GM12874 (cell line): ENCODE measurements around the gene PKNOX2.

Source experiments
- TF ChIP-seq, protein P1 (sequence below): IDR thresholded peaks from 2 replicates; pipeline ENCODE4 v1.5.1; 2011; ENCODE audit warnings: low read depth, mild to moderate bottlenecking, control low read depth, low read length, moderate library complexity; ENCODE audit not compliant: insufficient read depth

PKNOX2 gene

DNA sequence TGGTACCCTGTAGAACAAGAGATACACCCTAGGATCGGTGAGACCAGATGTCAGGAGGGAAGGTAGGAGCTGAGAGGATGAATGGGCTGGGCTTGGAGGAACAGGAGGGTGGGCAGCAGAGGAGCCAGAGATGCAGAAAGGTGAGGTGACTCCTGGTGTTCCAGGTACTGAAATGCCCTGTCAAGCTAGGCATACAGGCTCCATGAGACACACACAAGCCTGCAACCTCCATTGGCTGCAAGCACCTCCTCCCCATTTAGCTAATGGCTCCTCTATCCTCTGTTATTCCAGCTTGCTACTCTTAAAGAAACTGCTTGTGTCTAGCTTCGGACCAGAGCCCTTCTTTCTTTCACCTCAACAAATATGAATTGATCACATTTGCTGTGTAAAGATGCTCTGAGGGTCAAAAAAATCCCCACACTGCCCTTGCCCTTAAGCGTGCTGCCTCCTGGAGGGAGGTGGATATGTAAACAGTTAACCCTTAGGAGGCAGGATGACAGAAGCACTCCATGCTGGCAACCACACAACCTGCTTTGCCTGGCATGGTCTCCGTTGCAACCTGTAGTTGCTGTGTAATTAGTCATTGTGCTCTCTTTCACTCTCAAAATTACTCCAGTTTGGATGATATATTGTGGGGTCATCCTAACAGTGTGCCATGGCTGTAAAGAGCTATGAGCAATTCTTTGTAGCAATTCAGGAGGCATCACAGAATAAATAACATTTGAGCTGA, 156.0 kb downstream of the PKNOX2 start:
- TF ChIP-seq, protein P1, sequence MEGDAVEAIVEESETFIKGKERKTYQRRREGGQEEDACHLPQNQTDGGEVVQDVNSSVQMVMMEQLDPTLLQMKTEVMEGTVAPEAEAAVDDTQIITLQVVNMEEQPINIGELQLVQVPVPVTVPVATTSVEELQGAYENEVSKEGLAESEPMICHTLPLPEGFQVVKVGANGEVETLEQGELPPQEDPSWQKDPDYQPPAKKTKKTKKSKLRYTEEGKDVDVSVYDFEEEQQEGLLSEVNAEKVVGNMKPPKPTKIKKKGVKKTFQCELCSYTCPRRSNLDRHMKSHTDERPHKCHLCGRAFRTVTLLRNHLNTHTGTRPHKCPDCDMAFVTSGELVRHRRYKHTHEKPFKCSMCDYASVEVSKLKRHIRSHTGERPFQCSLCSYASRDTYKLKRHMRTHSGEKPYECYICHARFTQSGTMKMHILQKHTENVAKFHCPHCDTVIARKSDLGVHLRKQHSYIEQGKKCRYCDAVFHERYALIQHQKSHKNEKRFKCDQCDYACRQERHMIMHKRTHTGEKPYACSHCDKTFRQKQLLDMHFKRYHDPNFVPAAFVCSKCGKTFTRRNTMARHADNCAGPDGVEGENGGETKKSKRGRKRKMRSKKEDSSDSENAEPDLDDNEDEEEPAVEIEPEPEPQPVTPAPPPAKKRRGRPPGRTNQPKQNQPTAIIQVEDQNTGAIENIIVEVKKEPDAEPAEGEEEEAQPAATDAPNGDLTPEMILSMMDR, result no peak

- TF ChIP-seq, protein P1, result no peak
Measured at GRCh38 chr11:125322289-125322688, 157.7 kb downstream of the PKNOX2 start.

DNA sequence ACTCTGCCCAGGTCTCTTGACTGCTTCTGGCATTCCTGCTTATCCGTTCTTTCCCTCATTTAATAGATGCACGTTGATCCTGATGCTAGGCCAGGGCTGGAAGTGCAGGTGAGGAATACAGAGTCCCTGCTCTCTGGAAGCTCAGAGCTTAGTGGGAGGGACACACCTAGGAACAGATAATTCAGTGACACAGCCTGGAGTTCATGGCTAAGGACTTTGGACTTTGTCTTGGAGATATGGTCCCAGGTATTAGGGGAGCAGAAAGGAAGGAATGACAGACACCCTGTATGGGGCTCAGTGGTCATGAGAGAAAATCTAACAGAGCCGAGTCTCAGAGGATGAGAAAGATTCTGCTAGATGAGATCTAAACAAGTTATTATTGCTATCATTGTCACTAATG, 160.6 kb downstream of the PKNOX2 start:
- TF ChIP-seq, protein P1, result no peak

DNA sequence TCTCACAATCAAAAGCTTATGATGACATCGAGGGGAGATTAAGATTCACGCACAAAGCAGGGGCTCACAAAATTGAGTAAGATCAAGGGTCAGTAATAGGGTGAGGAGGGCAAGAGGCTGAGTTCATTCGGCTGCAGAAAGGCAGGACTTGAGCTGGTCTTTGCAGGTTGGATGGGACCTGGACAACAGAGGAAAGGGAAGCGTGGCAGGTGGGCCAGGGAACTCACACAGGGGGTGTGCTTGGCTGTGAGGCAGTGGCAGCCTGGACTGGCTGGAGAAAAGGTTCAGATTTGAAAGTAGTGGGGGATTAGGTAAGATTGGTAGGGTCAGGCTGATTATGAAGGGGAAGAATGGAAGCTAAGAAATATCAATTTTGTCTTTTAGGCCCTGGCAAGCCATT, 161.6 kb downstream of the PKNOX2 start:
- TF ChIP-seq, protein P1, result no peak

DNA sequence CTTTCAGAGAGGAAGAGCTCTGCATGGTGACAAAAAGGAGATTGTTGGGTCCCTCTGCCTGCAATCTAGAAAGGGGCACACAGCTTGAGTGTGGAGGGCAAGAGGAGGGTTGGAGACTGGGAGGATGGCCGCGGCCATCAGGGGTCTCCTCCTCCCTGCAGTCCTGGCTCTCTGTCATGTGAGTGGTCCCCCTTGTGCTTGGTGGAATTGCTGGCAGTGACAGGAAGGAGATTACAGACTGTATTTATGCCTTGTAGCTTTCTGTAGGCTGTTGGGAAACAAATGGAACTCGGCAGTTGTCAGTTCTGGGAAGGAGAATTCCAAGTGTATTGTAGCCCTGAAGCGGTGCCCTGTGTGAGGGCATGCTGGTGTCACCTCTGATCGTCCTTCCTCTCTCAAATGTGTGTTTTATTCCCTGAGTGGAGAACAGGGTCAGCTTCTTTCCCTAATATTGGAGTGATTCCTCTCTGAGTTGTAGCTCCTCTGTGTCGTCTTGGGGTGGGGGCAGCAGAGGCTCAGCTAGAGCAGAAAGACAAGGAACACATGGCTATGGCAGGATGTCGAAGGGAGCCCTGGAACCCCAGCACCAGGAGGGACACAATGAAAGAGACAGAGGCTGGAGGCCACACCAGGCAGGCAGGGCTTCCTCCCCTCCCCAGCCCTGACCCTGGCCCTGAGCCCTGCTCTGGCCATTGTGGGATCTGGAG, 163.1 kb downstream of the PKNOX2 start:
- TF ChIP-seq, protein P1, result no peak

GRCh38 chr11:125328225-125328580, 163.7 kb downstream of the PKNOX2 start:
- TF ChIP-seq, protein P1, result no peak

GRCh38 chr11:125329786-125330185, 165.2 kb downstream of the PKNOX2 start:
- TF ChIP-seq, protein P1, result no peak
